OCI-M1 (cell line): ENCODE measurements around the gene CCDC174.
A peak's percentile ranks its signal among the peaks of the same experiment; 100 is the strongest.

Experiments used
- DNase-seq: peaks from one replicate; lab custom pipeline; 2025; lab: John Stamatoyannopoulos, UW

The CCDC174 gene

DNA sequence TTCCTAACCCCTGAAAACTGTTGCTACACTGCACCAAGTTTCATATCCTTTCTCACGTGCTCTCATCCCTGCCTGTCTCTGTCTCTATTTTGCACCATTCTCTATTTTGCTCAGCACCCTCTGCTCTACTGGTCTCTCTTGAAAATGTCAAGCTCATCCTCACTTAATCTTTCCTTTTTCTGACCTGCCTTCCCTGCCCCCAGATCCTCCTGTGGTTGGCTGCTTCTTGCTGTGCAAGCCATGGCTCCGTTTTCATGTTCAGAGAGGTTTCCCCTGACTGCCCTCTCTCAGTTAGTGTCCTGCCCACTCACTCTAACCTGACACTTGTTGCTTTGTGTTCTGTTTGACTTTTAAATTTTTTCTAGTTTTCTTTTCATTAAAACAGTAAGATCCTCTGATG is 6.0 kb downstream of the CCDC174 start:
- no peak for DNase-seq

GRCh38 chr3:14658978-14659377 is 7.4 kb downstream of the CCDC174 start:
- no peak for DNase-seq

GRCh38 chr3:14660942-14661341 is 9.4 kb downstream of the CCDC174 start:
- no peak for DNase-seq

DNA sequence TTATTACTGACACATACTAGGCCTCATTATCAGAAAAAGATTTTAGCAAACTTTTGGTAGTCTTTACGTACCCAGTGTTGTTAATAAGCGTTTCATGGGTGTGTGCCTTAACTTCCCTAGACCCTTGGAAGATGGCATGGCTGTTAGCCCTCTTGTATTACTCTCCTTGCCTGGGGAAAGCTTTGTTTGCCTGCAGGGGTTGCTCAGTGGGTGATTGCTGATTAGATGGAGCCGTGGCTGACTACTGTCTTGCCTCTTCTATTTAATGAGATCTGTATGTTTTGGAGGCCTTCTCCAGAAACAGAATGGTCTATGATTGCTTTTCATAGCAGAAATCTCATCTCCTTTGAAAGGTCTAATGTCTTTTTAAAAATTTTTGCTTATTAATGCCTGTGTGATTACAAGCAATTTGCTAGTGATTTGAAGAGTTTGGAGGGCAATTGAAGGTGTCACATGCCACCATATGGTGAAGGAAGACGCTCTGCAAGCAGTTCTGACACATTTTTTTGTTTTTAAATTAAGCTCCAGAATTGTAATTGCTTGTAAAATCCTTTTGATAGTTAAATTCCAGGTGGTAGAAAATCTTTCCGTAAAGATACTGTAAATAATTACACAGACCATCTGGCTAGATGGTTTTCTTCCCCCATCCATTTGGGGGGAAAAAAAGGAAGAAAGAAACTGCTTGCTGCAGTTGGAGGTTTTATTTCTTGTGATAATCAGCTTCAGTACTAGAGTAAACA is 12.0 kb downstream of the CCDC174 start:
- no peak for DNase-seq

- DNase-seq, result no peak
Observed at GRCh38 chr3:14664170-14664569, 12.6 kb downstream of the CCDC174 start.

- no peak for DNase-seq
Observed at GRCh38 chr3:14672588-14672987, 21.0 kb downstream of the CCDC174 start.

GRCh38 chr3:14674841-14675240 is 23.3 kb downstream of the CCDC174 start, which contains the start of gene C3orf20:
C3orf20 (plus strand) TSS chr3:14675141; CDS start chr3:14682714, 7,573 bp downstream.
- no peak for DNase-seq

DNA sequence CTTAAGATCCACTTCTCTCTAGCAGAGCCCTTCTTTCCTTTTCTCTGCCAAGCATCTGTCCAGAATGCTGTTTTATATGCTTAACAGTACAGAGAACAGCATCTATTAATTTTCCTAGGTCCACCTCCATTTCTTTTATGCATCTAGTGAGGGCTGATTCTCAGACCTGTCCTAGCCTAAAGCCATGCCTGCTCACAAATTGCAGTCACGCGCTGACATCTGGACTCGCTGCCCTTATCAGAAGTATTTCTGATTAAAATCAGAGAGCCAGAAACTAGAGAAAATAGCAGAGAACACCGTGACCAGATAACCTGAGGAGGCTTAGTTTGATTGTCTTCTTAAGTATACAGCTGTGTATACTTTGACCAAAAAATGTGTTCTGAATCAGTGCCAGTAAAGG is 25.3 kb downstream of the CCDC174 start:
- DNase-seq, result no peak

- DNase-seq, result no peak
Observed at GRCh38 chr3:14678015-14678503, 26.5 kb downstream of the CCDC174 start.

- no peak for DNase-seq
Observed at GRCh38 chr3:14680115-14680514, 28.6 kb downstream of the CCDC174 start.

GRCh38 chr3:14680716-14681115 is 29.2 kb downstream of the CCDC174 start:
- no peak for DNase-seq

- no peak for DNase-seq
Observed at GRCh38 chr3:14684447-14684846, 32.9 kb downstream of the CCDC174 start.

GRCh38 chr3:14685179-14685578 is 33.6 kb downstream of the CCDC174 start:
- DNase-seq, result peak; percentile 25

GRCh38 chr3:14687360-14687759 is 35.8 kb downstream of the CCDC174 start:
- DNase-seq, result no peak

- no peak for DNase-seq
Observed at GRCh38 chr3:14688525-14688924, 37.0 kb downstream of the CCDC174 start.

GRCh38 chr3:14689247-14689980 is 37.9 kb downstream of the CCDC174 start:
- no peak for DNase-seq

DNA sequence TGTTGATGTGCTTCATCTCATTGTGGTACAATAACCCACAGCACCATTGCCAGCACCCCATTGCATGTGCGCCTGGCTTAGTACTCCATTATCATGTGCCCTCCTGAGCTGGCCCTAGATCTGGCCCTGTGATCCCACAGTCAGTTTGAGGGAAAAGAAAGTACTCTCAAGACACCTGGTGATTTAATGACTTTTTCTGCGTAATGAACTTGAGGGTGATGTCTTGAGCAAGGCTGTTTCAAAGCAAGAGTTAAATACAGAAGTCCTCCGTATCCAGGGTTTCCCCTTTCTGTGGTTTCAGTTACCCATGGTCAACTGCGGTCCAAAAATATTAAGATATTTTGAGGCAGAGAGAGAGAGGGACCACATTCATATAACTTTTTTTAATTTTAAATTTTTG is 39.7 kb downstream of the CCDC174 start:
- DNase-seq, result no peak

- DNase-seq, result no peak
Observed at GRCh38 chr3:14691719-14692118, 40.2 kb downstream of the CCDC174 start.

DNA sequence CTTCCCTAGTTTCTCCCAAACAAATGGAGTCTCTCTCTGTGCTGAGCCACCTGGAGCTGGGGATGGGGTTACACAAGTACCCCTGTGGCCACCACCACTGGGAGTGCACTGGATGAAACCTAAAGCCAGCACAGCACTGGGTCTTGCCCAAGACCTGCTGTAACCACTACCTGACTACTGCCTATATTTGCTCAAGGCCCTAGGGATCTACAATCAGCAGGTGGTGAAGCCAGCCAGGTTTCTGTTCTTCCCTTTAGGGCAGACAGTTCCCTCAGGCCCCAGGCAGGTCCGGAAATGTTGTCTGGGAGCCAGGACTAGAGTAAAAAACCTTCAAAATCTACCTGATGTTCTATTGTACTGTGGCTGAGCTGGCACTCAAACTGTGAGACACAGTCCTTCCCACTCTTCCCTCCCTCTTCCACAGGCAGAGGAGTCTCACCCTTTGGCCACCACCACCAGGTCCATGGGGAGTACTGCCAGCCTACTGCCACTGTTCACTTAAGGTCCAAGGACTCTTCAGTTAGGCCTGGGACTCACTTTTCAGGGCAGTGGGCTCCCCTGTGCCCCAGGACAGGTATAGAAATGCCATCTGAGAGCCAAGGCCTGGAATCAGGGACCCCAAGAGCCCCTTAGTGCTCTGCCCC is 47.2 kb downstream of the CCDC174 start:
- no peak for DNase-seq

DNA sequence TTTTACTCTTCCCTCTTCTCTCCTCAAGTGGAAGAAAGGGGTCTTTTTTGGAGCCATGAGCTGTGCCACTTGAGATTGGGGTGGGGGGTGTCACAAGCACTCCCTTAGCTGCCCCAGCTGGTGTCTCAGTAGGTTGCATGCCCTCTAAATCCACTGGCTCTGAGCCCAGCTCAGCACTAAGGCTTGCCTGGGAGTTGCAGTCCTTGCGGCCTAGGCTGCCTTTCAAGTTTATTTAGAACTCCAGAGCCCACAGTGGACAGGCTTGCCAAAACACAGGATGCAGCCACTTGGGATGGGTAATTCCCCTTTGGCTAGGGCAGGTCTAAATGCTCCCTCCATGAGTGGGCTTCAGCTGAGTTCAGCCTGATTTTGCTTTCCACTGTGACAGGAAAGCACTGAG is 48.1 kb downstream of the CCDC174 start:
- DNase-seq, result no peak

- no peak for DNase-seq
Observed at GRCh38 chr3:14700891-14701290, 49.3 kb downstream of the CCDC174 start.

DNA sequence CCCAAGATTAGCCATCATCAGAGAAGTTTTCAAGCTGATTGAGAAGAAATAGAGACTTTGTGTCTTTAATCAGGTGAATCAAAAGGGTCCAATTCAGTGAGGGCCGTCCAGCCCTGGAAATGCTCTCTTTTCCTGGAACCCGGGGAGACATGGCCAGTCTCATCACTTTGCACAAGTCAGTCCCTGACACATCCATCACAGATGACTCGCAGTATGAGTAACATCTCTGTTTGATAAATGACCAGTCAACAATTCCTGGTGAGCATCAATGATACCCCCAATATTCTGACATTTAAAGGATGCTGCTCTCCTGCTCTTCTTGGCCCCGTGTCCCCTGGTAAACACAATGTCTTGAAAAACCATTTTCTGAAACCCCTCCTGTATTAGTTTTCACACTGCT is 50.1 kb downstream of the CCDC174 start:
- DNase-seq, result no peak
